B cell (primary cell): ENCODE data around the gene GRID1. TPM values are rescaled to one million over a fixed set of nuclear protein-coding genes. Genes with fewer than 3 reads are reported as not detected.
A peak's percentile ranks its signal among the peaks of the same experiment; 100 is the strongest.
"Not testable (repeated sequence)": the region's sequence is repeated elsewhere in the genome, so short reads cannot be mapped to it uniquely, and the experiment has no call there.

Experiments
- ATAC-seq: fragments of 200-7000 bp; cut with Tn5 transposase; one replicate; pipeline ENCODE4 v1.10.0; 2021; ENCODE audit warnings: low read depth, mild to moderate bottlenecking, moderate number of reproducible peaks, moderate library complexity
- CTCF ChIA-PET: fragments of 350-600 bp; sonication (Branson Sonifier 250); formaldehyde crosslinking; loops from one replicate; lab custom pipeline; 2021; ENCODE audit warnings: antibody characterized with exemption, inconsistent platforms; lab: Charles Lee
- POLR2A ChIA-PET: fragments of 350-600 bp; sonication (Branson Sonifier 250); formaldehyde crosslinking; loops from one replicate; lab custom pipeline; 2021; ENCODE audit warnings: antibody characterized with exemption; lab: Charles Lee
- DNase-seq: peaks from one replicate; pipeline ENCODE4 v3.0.0; 2013
- H2AFZ ChIP-seq: 2 replicates; pipeline ENCODE4 v1.6.1; 2012; ENCODE audit warnings: mild to moderate bottlenecking, low read depth, low read length; ENCODE audit not compliant: insufficient read depth, poor library complexity, severe bottlenecking
- H3K27ac ChIP-seq, 2 donors: 1 replicate in 1 of 2; 2 replicates in 1 of 2; pipeline ENCODE4 v1.5.1; 2012 to 2013; ENCODE audit warnings: low read length in 2 of 2, mild to moderate bottlenecking in 2 of 2, moderate library complexity in 1 of 2
- H3K27me3 ChIP-seq, 4 experiments: fragments of 200-600 bp in 1 of 4; sonication (generic) in 1 of 4; replicated peaks in 1 of 4; 1 replicate in 2 of 4; 2 replicates in 2 of 4; pipeline versions ENCODE4 v1.6.1 to v1.7.0; 2013 to 2016; ENCODE audit warnings: low read length in 3 of 4, mild to moderate bottlenecking in 2 of 4, mixed read lengths in 1 of 4, moderate library complexity in 1 of 4; ENCODE audit not compliant: insufficient read depth in 4 of 4, control insufficient read depth in 3 of 4; ENCODE audit errors: control extremely low read depth in 1 of 4
- H3K36me3 ChIP-seq, 2 experiments: replicated peaks in 1 of 2; 1 replicate in 1 of 2; 2 replicates in 1 of 2; pipeline versions ENCODE4 v1.6.1 to v1.7.1; 2013; ENCODE audit warnings: low read length in 1 of 2; ENCODE audit not compliant: insufficient read depth in 2 of 2, control insufficient read depth in 1 of 2; ENCODE audit errors: control extremely low read depth in 1 of 2, extremely low read depth in 1 of 2
- H3K4me1 ChIP-seq, 2 donors: fragments of 200-600 bp in 1 of 2; sonication (generic) in 1 of 2; 1 replicate in 1 of 2; 2 replicates in 1 of 2; pipeline versions ENCODE4 v1.5.1 to v1.6.1; 2013 to 2017; ENCODE audit warnings: low read length in 2 of 2; ENCODE audit not compliant: control insufficient read depth in 2 of 2, insufficient read depth in 2 of 2
- H3K4me2 ChIP-seq: replicated peaks from 2 replicates; pipeline ENCODE3; 2012; ENCODE audit warnings: mild to moderate bottlenecking, low read depth, low read length; ENCODE audit not compliant: poor library complexity, severe bottlenecking
- H3K4me3 ChIP-seq, 5 experiments: fragments of 200-600 bp in 1 of 5; sonication (generic) in 1 of 5; 1 replicate in 3 of 5; 2 replicates in 2 of 5; pipeline versions ENCODE4 v1.5.1 to v1.7.0; 2011 to 2016; ENCODE audit warnings: low read length in 4 of 5, mild to moderate bottlenecking in 4 of 5, low read depth in 2 of 5, control low read depth in 1 of 5, moderate library complexity in 1 of 5; ENCODE audit not compliant: insufficient read depth in 1 of 5; ENCODE audit errors: control extremely low read depth in 1 of 5, extremely low read depth in 1 of 5
- H3K79me2 ChIP-seq: fragments of 200-600 bp; sonication (generic); one replicate; pipeline ENCODE4 v1.6.0; 2016; ENCODE audit warnings: low read length; ENCODE audit not compliant: control insufficient read depth, insufficient read depth
- H3K9ac ChIP-seq: fragments of 200-600 bp; sonication (generic); 2 replicates; pipeline ENCODE4 v1.6.1; 2017; ENCODE audit warnings: mild to moderate bottlenecking, low read length, moderate library complexity
- H3K9me3 ChIP-seq, 3 donors: one replicate each; pipeline versions ENCODE4 v1.6.1 to v1.7.1; 2013; ENCODE audit warnings: low read length in 2 of 3; ENCODE audit not compliant: control insufficient read depth in 2 of 3, insufficient read depth in 1 of 3; ENCODE audit errors: control extremely low read depth in 1 of 3
- H4K20me1 ChIP-seq: 2 replicates; pipeline ENCODE4 v1.6.0; 2012; ENCODE audit warnings: mild to moderate bottlenecking, low read length; ENCODE audit not compliant: insufficient read depth, control insufficient read depth, poor library complexity, severe bottlenecking
- H3K27ac Mint-ChIP-seq: one replicate; pipeline ENCODE4 v1.8.0; 2021; ENCODE audit warnings: mixed read lengths
- H3K27me3 Mint-ChIP-seq: one replicate; pipeline ENCODE4 v1.8.0; 2021; ENCODE audit warnings: mixed read lengths
- H3K4me1 Mint-ChIP-seq: one replicate; pipeline ENCODE4 v1.8.0; 2021; ENCODE audit warnings: mixed read lengths
- H3K4me3 Mint-ChIP-seq: one replicate; pipeline ENCODE4 v1.8.0; 2021; ENCODE audit warnings: mixed read lengths
- H3K9me3 Mint-ChIP-seq: one replicate; pipeline ENCODE4 v1.8.0; 2022; ENCODE audit warnings: mixed read lengths; ENCODE audit not compliant: insufficient read depth
- CTCF ChIP-seq: fragments of 200-600 bp; IDR thresholded peaks from one replicate; pipeline ENCODE4 v1.8.0; 2022; ENCODE audit warnings: antibody characterized with exemption, mild to moderate bottlenecking
- EZH2 ChIP-seq: IDR thresholded peaks from 2 replicates; pipeline ENCODE4 v1.6.1; 2012; ENCODE audit warnings: borderline replicate concordance, low read depth, mild to moderate bottlenecking, moderate library complexity, low read length; ENCODE audit not compliant: insufficient read depth, poor library complexity, severe bottlenecking
- WGBS: methylation state at CpG from one replicate; pipeline ENCODE4 v1.1.5; 2013; ENCODE audit warnings: missing lambda C conversion rate; ENCODE audit not compliant: insufficient coverage; 5-methylcytosine and 5-hydroxymethylcytosine counted together
- intact Hi-C: fragments of 100-400 bp; cut with micrococcal nuclease; formaldehyde crosslinking; loops from one replicate; pipeline ENCODE4 v1.10.0; 2022
- polyA plus RNA-seq: library from polyadenylated mRNA; depleted of rRNA; stranded (reverse); fragments of >200 nt; gene quantifications from 2 replicates; pipeline ENCODE4 v1.2.3, GENCODE V29; 2012
- total RNA-seq, 2 donors: library from RNA; stranded (reverse); fragments of 120-200 nt in 1 of 2; gene quantifications; 1 replicate in 1 of 2; 2 replicates in 1 of 2; pipeline versions ENCODE4 v1.2.3 to v1.2.4, GENCODE V29; 2013 to 2022

GRID1 gene
- total and polyA plus RNA-seq, 2 donors (not counting 1 experiment from before 2014, with no cell fraction given) = not detected

- DNase-seq = peak; percentile 47
- peaks cover 66% of the 10 kb centered on the region for H3K27me3 Mint-ChIP-seq
These were observed 23.0 kb upstream of the GRID1 start for GRCh38 chr10:86389441-86390193.

GRCh38 chr10:86389109-86389440 lies 22.5 kb upstream of the GRID1 start:
- H3K79me2 ChIP-seq, H3K9me3 ChIP-seq, intact Hi-C loops, H3K36me3 ChIP-seq, POLR2A ChIA-PET, ATAC-seq, H3K27ac ChIP-seq, DNase-seq, H3K9me3 Mint-ChIP-seq, H3K27ac Mint-ChIP-seq, H4K20me1 ChIP-seq: not testable (repeated sequence)
- WGBS = 74% methylated on average over 9 of the region's 12 CpGs
- Histone ChIP-seq H3K4me3 (peak overlapping the region in 4 of 5 experiments; percentile 19 to 48 (median 42)), H3K4me2 (peak overlapping the region; percentile 70), H3K4me1 (peaks cover 19 to 23% of the 10 kb centered on the region in 2 donors), H2AFZ (peak overlapping the region; percentile 32), H3K27me3 (peaks cover 0 to 52% (median 24%) of the 10 kb centered on the region in 4 experiments), H3K9ac (peak overlapping the region; percentile 45)
- H3K27me3 Mint-ChIP-seq = peaks cover 63% of the 10 kb centered on the region
- H3K4me3 Mint-ChIP-seq = peak overlapping the region; percentile 87
- peaks cover 30% of the 10 kb centered on the region for H3K4me1 Mint-ChIP-seq
- CTCF ChIA-PET = interaction anchor here (0.6 to 3.1 kb wide), 3 partner anchors 11 to 302 kb away, joined by 3 to 11 read pairs (median 3); no protein-coding TSS in a partner anchor

More at GRCh38 chr10:86389441-86390193, 23.0 kb upstream of the GRID1 start:
- Histone ChIP-seq H3K27ac (no peak overlapping the region), H4K20me1 (no peaks in the 10 kb centered on the region), H2AFZ (peak overlapping the region; percentile 32), H3K4me1 (peaks cover 19 to 23% of the 10 kb centered on the region in 2 donors), H3K4me2 (peak overlapping the region; percentile 70), H3K9ac (peak overlapping the region; percentile 45), H3K36me3 (no peaks in the 10 kb centered on the region), H3K9me3 (peaks cover 0 to 9% (median 0%) of the 10 kb centered on the region in 3 donors), H3K4me3 (peak overlapping the region in 4 of 5 experiments; percentile 19 to 48 (median 42)), H3K79me2 (no peaks in the 10 kb centered on the region), H3K27me3 (peaks cover 0 to 52% (median 26%) of the 10 kb centered on the region in 4 experiments)
- ChIA-PET POLR2A (no interaction called here), CTCF (interaction anchor here (1.5 to 3.1 kb wide), 2 partner anchors 10 to 196 kb away, joined by 3 to 11 read pairs; no protein-coding TSS in a partner anchor)
- peak overlapping the region; percentile 87 for H3K4me3 Mint-ChIP-seq
- peaks cover 30% of the 10 kb centered on the region for H3K4me1 Mint-ChIP-seq
- no peak for TF ChIP-seq CTCF
- TF ChIP-seq EZH2 = no peak
- WGBS = 22% methylated on average over 53 of the region's 53 CpGs
- H3K27ac Mint-ChIP-seq = no peak overlapping the region
- peak; percentile 72 for ATAC-seq
- H3K9me3 Mint-ChIP-seq = no peaks in the 10 kb centered on the region
- intact Hi-C loops = no loop called here
